Measurements from ENCODE around the gene RTN4RL1. TPM values are rescaled to one million over a fixed set of nuclear protein-coding genes. Genes with fewer than 3 reads are reported as not detected.
A peak's percentile ranks its signal among the peaks of the same experiment; 100 is the strongest.

Gene RTN4RL1
- total and polyA plus RNA-seq, 9 of the 15 experiments (the other 6 are each of a cell fraction or from before 2014, with no cell fraction given), result 0.04 to 0.06 (median 0.04) TPM; not detected in 5

DNA sequence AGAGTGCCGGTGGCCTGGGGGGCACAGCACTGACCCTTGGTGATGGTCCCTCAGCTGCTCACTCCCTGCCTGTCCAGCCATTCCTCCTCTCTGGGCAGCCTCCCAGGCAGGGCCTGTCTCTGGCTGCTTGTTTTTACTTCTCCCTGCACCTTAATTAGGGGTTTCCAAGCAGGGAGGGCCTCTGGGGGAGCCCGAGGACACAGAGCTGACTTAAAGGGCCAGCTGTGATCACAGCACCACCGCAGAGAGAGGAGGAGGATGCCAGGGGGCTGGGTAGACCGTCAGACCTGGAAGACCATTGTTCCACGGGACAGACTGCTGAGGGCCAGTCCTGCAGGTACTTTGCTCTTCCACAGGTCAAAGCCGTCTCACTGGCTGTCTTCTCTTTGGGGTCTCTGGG, 3.6 kb upstream of the RTN4RL1 start:
- no peak overlapping the region for H3K4me3 ChIP-seq
- no peaks in the 10 kb centered on the region for H3K9me3 ChIP-seq (replicated peaks; ENCODE audit: control insufficient read depth, insufficient read depth, low read depth, low read length)
- H3K79me2 ChIP-seq (ENCODE audit: control insufficient read depth, insufficient read depth, low read length), result peaks cover 16% of the 10 kb centered on the region
- H4K20me1 ChIP-seq (replicated peaks; ENCODE audit: control insufficient read depth, insufficient read depth, low read length), result 0 out of 2 replicates have a peak, but pooled peaks cover 2% of the 10 kb centered on the region
- H3K36me3 ChIP-seq (ENCODE audit: control insufficient read depth, insufficient read depth, low read length), result 0 out of 3 replicates have a peak, but pooled peaks cover 5% of the 10 kb centered on the region
- H3K27ac ChIP-seq (ENCODE audit: extremely low read depth, low read depth, low read length), result no peak overlapping the region
- in situ Hi-C loops (cut with MboI) (no loop called here), intact Hi-C loops (cut with micrococcal nuclease) (no loop called here)
- ChIA-PET POLR2A (interaction anchor here (0.5 to 0.8 kb wide), 3 partner anchors 9 to 183 kb away, joined by 3 to 4 read pairs (median 3); no protein-coding TSS in a partner anchor), CTCF (ENCODE audit: low intra/inter-chr PET ratio) (no interaction called here)
- BruUV-seq (replicated peaks), result no TSS peak
- H3K4me1 ChIP-seq (replicated peaks in 1 of 2; ENCODE audit: control insufficient read depth in 2 of 2, insufficient read depth in 2 of 2, low read length in 2 of 2), result peaks cover 8 to 47% of the 10 kb centered on the region in 2 experiments; a peak in 4 of 5 replicates
- no peak for DNase-seq (ENCODE audit: extremely low read depth in 1 of 4, low spot score in 3 of 4)
- ATAC-seq, result no peak
- no peaks in the 10 kb centered on the region for H3K9me1 ChIP-seq (ENCODE audit: control insufficient read depth, insufficient read depth, low read length)
- FAIRE-seq, result no peak
- no peak overlapping the region for H2AFZ ChIP-seq (ENCODE audit: low read depth, low read length)
- no peak overlapping the region for H3K4me2 ChIP-seq (ENCODE audit: insufficient read depth, low read length)
- no peak overlapping the region for H3K9ac ChIP-seq (ENCODE audit: insufficient read depth in 1 of 2, low read depth in 2 of 2, low read length in 2 of 2)
- WGBS (ENCODE audit: insufficient coverage, low coverage, missing lambda C conversion rate), result 89% methylated on average over 3 of the region's 6 CpGs
- peaks cover 0 to 18% of the 10 kb centered on the region in 2 experiments; a peak in 2 of 5 replicates for H3K27me3 ChIP-seq (ENCODE audit: control insufficient read depth in 2 of 2, insufficient read depth in 2 of 2, low read length in 2 of 2)
- TF ChIP-seq, protein P1, sequence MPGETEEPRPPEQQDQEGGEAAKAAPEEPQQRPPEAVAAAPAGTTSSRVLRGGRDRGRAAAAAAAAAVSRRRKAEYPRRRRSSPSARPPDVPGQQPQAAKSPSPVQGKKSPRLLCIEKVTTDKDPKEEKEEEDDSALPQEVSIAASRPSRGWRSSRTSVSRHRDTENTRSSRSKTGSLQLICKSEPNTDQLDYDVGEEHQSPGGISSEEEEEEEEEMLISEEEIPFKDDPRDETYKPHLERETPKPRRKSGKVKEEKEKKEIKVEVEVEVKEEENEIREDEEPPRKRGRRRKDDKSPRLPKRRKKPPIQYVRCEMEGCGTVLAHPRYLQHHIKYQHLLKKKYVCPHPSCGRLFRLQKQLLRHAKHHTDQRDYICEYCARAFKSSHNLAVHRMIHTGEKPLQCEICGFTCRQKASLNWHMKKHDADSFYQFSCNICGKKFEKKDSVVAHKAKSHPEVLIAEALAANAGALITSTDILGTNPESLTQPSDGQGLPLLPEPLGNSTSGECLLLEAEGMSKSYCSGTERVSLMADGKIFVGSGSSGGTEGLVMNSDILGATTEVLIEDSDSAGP (CRISPR knock-in tag; IDR thresholded peaks at IDR 0.05), result peak; percentile 82
- no peak for TF ChIP-seq ZNF75A (CRISPR knock-in tag; IDR thresholded peaks at IDR 0.05)

DNA sequence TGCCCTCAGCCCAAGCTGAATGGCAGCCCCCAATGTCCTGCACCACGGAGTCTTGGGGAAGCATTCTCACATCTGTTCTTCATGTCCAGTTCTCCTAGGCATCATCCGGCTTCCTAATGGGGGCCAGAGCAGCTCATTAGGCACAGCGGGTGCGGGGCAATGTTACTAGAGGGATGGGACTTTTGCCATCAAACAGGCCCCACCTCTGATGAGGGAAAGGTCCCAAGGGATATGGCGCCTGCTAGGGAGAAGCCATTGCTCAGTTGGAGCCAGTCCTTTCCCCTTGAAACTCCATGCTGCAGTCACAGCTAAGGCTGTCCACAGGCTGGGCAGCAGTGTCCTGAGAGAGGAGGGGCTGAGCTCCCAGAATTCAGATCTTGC, 3.1 kb upstream of the RTN4RL1 start:
- Histone ChIP-seq H3K79me2 (ENCODE audit: control insufficient read depth, insufficient read depth, low read length) (peaks cover 16% of the 10 kb centered on the region), H2AFZ (ENCODE audit: low read depth, low read length) (no peak overlapping the region), H3K4me1 (replicated peaks in 1 of 2; ENCODE audit: control insufficient read depth in 2 of 2, insufficient read depth in 2 of 2, low read length in 2 of 2) (peaks cover 8 to 49% of the 10 kb centered on the region in 2 experiments; a peak in 4 of 5 replicates), H3K9me3 (replicated peaks; ENCODE audit: control insufficient read depth, insufficient read depth, low read depth, low read length) (no peaks in the 10 kb centered on the region), H3K36me3 (ENCODE audit: control insufficient read depth, insufficient read depth, low read length) (0 out of 3 replicates have a peak, but pooled peaks cover 5% of the 10 kb centered on the region), H3K9ac (ENCODE audit: insufficient read depth in 1 of 2, low read depth in 2 of 2, low read length in 2 of 2) (no peak overlapping the region; a peak in 1 of 4 replicates), H3K27ac (ENCODE audit: extremely low read depth, low read depth, low read length) (no peak overlapping the region), H4K20me1 (replicated peaks; ENCODE audit: control insufficient read depth, insufficient read depth, low read length) (0 out of 2 replicates have a peak, but pooled peaks cover 2% of the 10 kb centered on the region), H3K9me1 (ENCODE audit: control insufficient read depth, insufficient read depth, low read length) (no peaks in the 10 kb centered on the region), H3K27me3 (ENCODE audit: control insufficient read depth in 2 of 2, insufficient read depth in 2 of 2, low read length in 2 of 2) (peaks cover 0 to 19% of the 10 kb centered on the region in 2 experiments; a peak in 2 of 5 replicates), H3K4me3 (no peak overlapping the region), H3K4me2 (ENCODE audit: insufficient read depth, low read length) (no peak overlapping the region)
- in situ Hi-C loops (cut with MboI) (no loop called here), intact Hi-C loops (cut with micrococcal nuclease) (no loop called here)
- WGBS (ENCODE audit: insufficient coverage, low coverage, missing lambda C conversion rate), result 70% methylated on average over 3 of the region's 5 CpGs
- ChIA-PET CTCF (ENCODE audit: low intra/inter-chr PET ratio) (no interaction called here), POLR2A (interaction anchor here (0.5 to 0.8 kb wide), 5 partner anchors 9 to 185 kb away, joined by 3 to 4 read pairs (median 3); no protein-coding TSS in a partner anchor)
- FAIRE-seq (no peak), DNase-seq (ENCODE audit: extremely low read depth in 1 of 4, low spot score in 3 of 4) (no peak), ATAC-seq (no peak)
- BruUV-seq (replicated peaks), result no TSS peak
- TF ChIP-seq CHD2 (IDR thresholded peaks at IDR 0.05; ENCODE audit: low read depth, low read length) (no peak), TARDBP (IDR thresholded peaks at IDR 0.05) (no peak), CREB1 (IDR thresholded peaks at IDR 0.05) (no peak), CREB1 (CRISPR knock-in tag; IDR thresholded peaks at IDR 0.05) (0 out of 2 replicates have a peak, but pooled peaks have one; percentile 13), ZNF507 (tag; conservative IDR thresholded peaks at IDR 0.05) (no peak), DIDO1 (tag; IDR thresholded peaks at IDR 0.05; ENCODE audit: low read depth) (no peak)
